Cerebellar cortex (tissue), 1 donor: ENCODE data around the gene ROPN1B.
"Not testable (repeated sequence)": the region's sequence is repeated elsewhere in the genome, so short reads cannot be mapped to it uniquely, and the experiment has no call there.

Experiments
- DNase-seq: peaks from one replicate; pipeline ENCODE4 v3.0.0-alpha.2; 2015; ENCODE audit warnings: low spot score

The ROPN1B gene

GRCh38 chr3:125968701-125969592 lies at the start of gene ROPN1B:
Gene ROPN1B (plus strand): TSS chr3:125969178. CDS start chr3:125972055, 2,877 bp downstream.
- not testable (repeated sequence) for DNase-seq

GRCh38 chr3:125920191-125920590 lies 48.8 kb upstream of the ROPN1B start:
- not testable (repeated sequence) for DNase-seq

GRCh38 chr3:125920751-125921279 lies 48.2 kb upstream of the ROPN1B start:
- DNase-seq = not testable (repeated sequence)

GRCh38 chr3:125921712-125922111 lies 47.3 kb upstream of the ROPN1B start:
- DNase-seq = peak; percentile 63

- DNase-seq = not testable (repeated sequence)
These were observed 45.5 kb upstream of the ROPN1B start for GRCh38 chr3:125923324-125924115.

- DNase-seq = not testable (repeated sequence)
These were observed 44.7 kb upstream of the ROPN1B start for GRCh38 chr3:125924276-125924675.

- DNase-seq = not testable (repeated sequence)
These were observed 43.3 kb upstream of the ROPN1B start for GRCh38 chr3:125925727-125926126.

GRCh38 chr3:125928771-125929545 lies 40.0 kb upstream of the ROPN1B start:
- DNase-seq = peak; percentile 46

GRCh38 chr3:125929765-125930164 lies 39.2 kb upstream of the ROPN1B start:
- DNase-seq = not testable (repeated sequence)

- not testable (repeated sequence) for DNase-seq
These were observed 37.6 kb upstream of the ROPN1B start for GRCh38 chr3:125931355-125931880.

- not testable (repeated sequence) for DNase-seq
These were observed 35.4 kb upstream of the ROPN1B start for GRCh38 chr3:125933397-125934173.

- not testable (repeated sequence) for DNase-seq
These were observed 33.6 kb upstream of the ROPN1B start for GRCh38 chr3:125935252-125935874.

- DNase-seq = not testable (repeated sequence)
These were observed 32.7 kb upstream of the ROPN1B start for GRCh38 chr3:125936210-125936815.

- not testable (repeated sequence) for DNase-seq
These were observed 32.1 kb upstream of the ROPN1B start for GRCh38 chr3:125936891-125937290.

GRCh38 chr3:125947806-125948205 lies 21.2 kb upstream of the ROPN1B start:
- DNase-seq = not testable (repeated sequence)

GRCh38 chr3:125948901-125949300 lies 20.1 kb upstream of the ROPN1B start:
- DNase-seq = not testable (repeated sequence)

- DNase-seq = not testable (repeated sequence)
These were observed 17.8 kb upstream of the ROPN1B start for GRCh38 chr3:125951176-125951575.

- not testable (repeated sequence) for DNase-seq
These were observed 12.0 kb upstream of the ROPN1B start for GRCh38 chr3:125957020-125957419.

- no peak for DNase-seq
These were observed 11.1 kb upstream of the ROPN1B start for GRCh38 chr3:125957674-125958510.
